Measurements from ENCODE around the gene ATM.

DNA sequence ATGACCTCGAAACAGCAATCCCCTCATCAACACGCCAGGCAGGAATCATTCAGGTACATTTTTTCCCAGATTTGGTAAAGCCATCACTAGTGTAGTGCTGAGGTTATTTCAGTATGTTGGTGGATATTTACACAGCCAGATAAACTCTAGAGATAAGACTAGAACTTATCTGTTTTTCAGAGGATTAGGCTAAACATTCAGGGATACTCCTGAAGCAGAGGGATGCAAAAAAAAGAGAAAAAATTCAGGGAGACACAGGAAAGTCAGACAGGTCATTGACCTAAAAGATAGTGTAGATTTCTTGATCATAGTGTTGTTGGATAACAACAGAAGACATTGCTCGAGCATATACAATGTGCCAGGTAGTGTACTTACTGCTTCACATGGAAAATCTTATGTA, 93.2 kb downstream of the ATM start:
- TF ChIP-seq, protein P1, sequence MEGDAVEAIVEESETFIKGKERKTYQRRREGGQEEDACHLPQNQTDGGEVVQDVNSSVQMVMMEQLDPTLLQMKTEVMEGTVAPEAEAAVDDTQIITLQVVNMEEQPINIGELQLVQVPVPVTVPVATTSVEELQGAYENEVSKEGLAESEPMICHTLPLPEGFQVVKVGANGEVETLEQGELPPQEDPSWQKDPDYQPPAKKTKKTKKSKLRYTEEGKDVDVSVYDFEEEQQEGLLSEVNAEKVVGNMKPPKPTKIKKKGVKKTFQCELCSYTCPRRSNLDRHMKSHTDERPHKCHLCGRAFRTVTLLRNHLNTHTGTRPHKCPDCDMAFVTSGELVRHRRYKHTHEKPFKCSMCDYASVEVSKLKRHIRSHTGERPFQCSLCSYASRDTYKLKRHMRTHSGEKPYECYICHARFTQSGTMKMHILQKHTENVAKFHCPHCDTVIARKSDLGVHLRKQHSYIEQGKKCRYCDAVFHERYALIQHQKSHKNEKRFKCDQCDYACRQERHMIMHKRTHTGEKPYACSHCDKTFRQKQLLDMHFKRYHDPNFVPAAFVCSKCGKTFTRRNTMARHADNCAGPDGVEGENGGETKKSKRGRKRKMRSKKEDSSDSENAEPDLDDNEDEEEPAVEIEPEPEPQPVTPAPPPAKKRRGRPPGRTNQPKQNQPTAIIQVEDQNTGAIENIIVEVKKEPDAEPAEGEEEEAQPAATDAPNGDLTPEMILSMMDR (IDR thresholded peaks at IDR 0.05): no peak
- no peak for TF ChIP-seq ZFX (IDR thresholded peaks at IDR 0.05; ENCODE audit: borderline replicate concordance)

Data from 22Rv1 (cell line).